ENCODE results near the gene COL4A2.

The COL4A2 gene

GRCh38 chr13:110323172-110323891 is 16.2 kb downstream of the COL4A2 start:
- no peak for DNase-seq

- no peak for DNase-seq
Observed at GRCh38 chr13:110324026-110324749, 17.1 kb downstream of the COL4A2 start.

GRCh38 chr13:110326263-110326904 is 19.3 kb downstream of the COL4A2 start:
- DNase-seq: no peak

GRCh38 chr13:110327051-110327721 is 20.1 kb downstream of the COL4A2 start:
- DNase-seq: no peak

GRCh38 chr13:110328573-110328972 is 21.5 kb downstream of the COL4A2 start:
- DNase-seq: no peak

GRCh38 chr13:110329258-110329657 is 22.2 kb downstream of the COL4A2 start:
- no peak for DNase-seq

- no peak for DNase-seq
Observed at GRCh38 chr13:110329798-110330461, 22.8 kb downstream of the COL4A2 start.

- DNase-seq: no peak
Observed at GRCh38 chr13:110330491-110331011, 23.5 kb downstream of the COL4A2 start.

- DNase-seq: no peak
Observed at GRCh38 chr13:110331362-110331761, 24.3 kb downstream of the COL4A2 start.

GRCh38 chr13:110332750-110333149 is 25.7 kb downstream of the COL4A2 start:
- DNase-seq: no peak

- no peak for DNase-seq
Observed at GRCh38 chr13:110333837-110334236, 26.8 kb downstream of the COL4A2 start.

GRCh38 chr13:110334256-110334655 is 27.2 kb downstream of the COL4A2 start:
- no peak for DNase-seq

GRCh38 chr13:110334841-110335490 is 27.9 kb downstream of the COL4A2 start:
- no peak for DNase-seq

GRCh38 chr13:110336108-110336507 is 29.0 kb downstream of the COL4A2 start:
- no peak for DNase-seq

GRCh38 chr13:110336681-110337080 is 29.6 kb downstream of the COL4A2 start:
- DNase-seq: no peak

- no peak for DNase-seq
Observed at GRCh38 chr13:110337247-110337646, 30.2 kb downstream of the COL4A2 start.

- no peak for DNase-seq
Observed at GRCh38 chr13:110338441-110339101, 31.5 kb downstream of the COL4A2 start.

GRCh38 chr13:110339263-110339662 is 32.2 kb downstream of the COL4A2 start:
- DNase-seq: no peak

GRCh38 chr13:110339975-110340550 is 33.0 kb downstream of the COL4A2 start:
- no peak for DNase-seq

- DNase-seq: no peak
Observed at GRCh38 chr13:110340812-110341444, 33.8 kb downstream of the COL4A2 start.
